Measurements from ENCODE around the gene HNF4A. TPM values are rescaled to one million over a fixed set of nuclear protein-coding genes. Genes with fewer than 3 reads are reported as not detected.

Gene HNF4A
- total and polyA plus RNA-seq, 2 of the 13 experiments (the other 11 are each of a cell fraction or from before 2014, with no cell fraction given) = 80.9 to 169 TPM

GRCh38 chr20:44403194-44404112, 48.0 kb downstream of the HNF4A start (continued):
- TF ChIP-seq NFAT5 (CRISPR knock-in tag; IDR thresholded peaks at IDR 0.05) (0 out of 2 replicates have a peak, but pooled peaks have one; percentile 29), HOXD1 (CRISPR knock-in tag; IDR thresholded peaks at IDR 0.05) (no peak), ZNF101 (CRISPR knock-in tag; IDR thresholded peaks at IDR 0.05; ENCODE audit: borderline replicate concordance, low read depth) (no peak), ARNTL (CRISPR knock-in tag; IDR thresholded peaks at IDR 0.05) (no peak), ZNF557 (CRISPR knock-in tag; IDR thresholded peaks at IDR 0.05) (0 out of 2 replicates have a peak, but pooled peaks have one; percentile 57), RFX5 (IDR thresholded peaks at IDR 0.05; ENCODE audit: low read depth, low read length) (no peak), ZNF264 (CRISPR knock-in tag; IDR thresholded peaks at IDR 0.05) (0 out of 2 replicates have a peak, but pooled peaks have one; percentile 21), ETS1 (CRISPR knock-in tag; IDR thresholded peaks at IDR 0.05) (0 out of 2 replicates have a peak, but pooled peaks have one; percentile 9), ZNF280B (CRISPR knock-in tag; IDR thresholded peaks at IDR 0.05; ENCODE audit: borderline replicate concordance) (0 out of 2 replicates have a peak, but pooled peaks have one; percentile 46), RFXAP (CRISPR knock-in tag; IDR thresholded peaks at IDR 0.05; ENCODE audit: borderline replicate concordance) (no peak; the same call in 1 of the 2 replicates), ZNF776 (CRISPR knock-in tag; IDR thresholded peaks at IDR 0.05) (no peak), E2F5 (CRISPR knock-in tag; conservative IDR thresholded peaks at IDR 0.05) (no peak), ZNF773 (CRISPR knock-in tag; IDR thresholded peaks at IDR 0.05; ENCODE audit: borderline replicate concordance) (no peak), ELF4 (CRISPR knock-in tag; IDR thresholded peaks at IDR 0.05; ENCODE audit: borderline replicate concordance) (no peak), CCAR2 (optimal IDR thresholded peaks at IDR 0.05; ENCODE audit: low read depth, low read length) (no peak), ZNF251 (CRISPR knock-in tag; IDR thresholded peaks at IDR 0.05) (no peak), GATAD1 (CRISPR knock-in tag; IDR thresholded peaks at IDR 0.05) (no peak)
